Prostate gland (tissue), 2 donors: ENCODE data around the gene EDEM1. TPM values are rescaled to one million over a fixed set of nuclear protein-coding genes. Genes with fewer than 3 reads are reported as not detected.

Experiments
- DNase-seq: peaks from one replicate; pipeline ENCODE4 v3.0.0-alpha.2; 2019; ENCODE audit warnings: low spot score
- H3K27ac ChIP-seq, 2 donors: fragments of 200-600 bp; sonication (generic); 2 replicates each; pipeline ENCODE4 v1.5.1; 2017 to 2019
- H3K27me3 ChIP-seq: fragments of 200-600 bp; sonication (generic); replicated peaks from 2 replicates; pipeline ENCODE4 v1.5.1; 2019; ENCODE audit not compliant: insufficient read depth
- H3K36me3 ChIP-seq, 2 donors: fragments of 200-600 bp; sonication (generic); 1 replicate in 1 of 2; 2 replicates in 1 of 2; pipeline versions ENCODE4 v1.5.1 to v1.8.1; 2017 to 2019
- H3K4me1 ChIP-seq: fragments of 200-600 bp; sonication (generic); replicated peaks from 2 replicates; pipeline ENCODE4 v1.5.1; 2019
- H3K4me3 ChIP-seq, 2 donors: fragments of 200-600 bp; sonication (generic); 2 replicates each; pipeline ENCODE4 v1.5.1; 2017 to 2019
- H3K9me3 ChIP-seq: fragments of 200-600 bp; sonication (generic); 2 replicates; pipeline ENCODE4 v1.5.1; 2017
- POLR2A ChIP-seq: fragments of 450-650 bp; IDR thresholded peaks from one replicate; pipeline ENCODE4 v1.6.1; 2016; ENCODE audit warnings: antibody characterized with exemption, mild to moderate bottlenecking
- POLR2AphosphoS5 ChIP-seq: sonication (generic); formaldehyde crosslinking; IDR thresholded peaks from one replicate; pipeline ENCODE4 v1.6.1; 2017; ENCODE audit warnings: antibody characterized with exemption
- WGBS: methylation state at CpG from one replicate; pipeline ENCODE4 v1.1.5; 2018; 5-methylcytosine and 5-hydroxymethylcytosine counted together
- intact Hi-C: fragments of 100-400 bp; cut with DNase I; formaldehyde crosslinking; loops from one replicate; pipeline ENCODE4 v1.14.2; 2022
- total RNA-seq, 2 donors: library from RNA; depleted of rRNA; stranded (reverse); fragments of >200 nt; gene quantifications; one replicate each; pipeline ENCODE4 v1.1.0, GENCODE V29; 2016
- TF ChIP-seq, protein P1 (sequence below), 4 experiments: fragments of 200-600 bp in 2 of 4; fragments of 450-650 bp in 2 of 4; sonication (generic) in 2 of 4; IDR thresholded peaks; 1 replicate in 3 of 4; 2 replicates in 1 of 4; pipeline ENCODE4 v1.5.1; 2016 to 2019; ENCODE audit warnings: antibody characterized with exemption in 4 of 4, mild to moderate bottlenecking in 2 of 4, moderate library complexity in 2 of 4

EDEM1 gene
- total RNA-seq, 2 donors from 2014 or later = 40.5 to 63.1 TPM

DNA sequence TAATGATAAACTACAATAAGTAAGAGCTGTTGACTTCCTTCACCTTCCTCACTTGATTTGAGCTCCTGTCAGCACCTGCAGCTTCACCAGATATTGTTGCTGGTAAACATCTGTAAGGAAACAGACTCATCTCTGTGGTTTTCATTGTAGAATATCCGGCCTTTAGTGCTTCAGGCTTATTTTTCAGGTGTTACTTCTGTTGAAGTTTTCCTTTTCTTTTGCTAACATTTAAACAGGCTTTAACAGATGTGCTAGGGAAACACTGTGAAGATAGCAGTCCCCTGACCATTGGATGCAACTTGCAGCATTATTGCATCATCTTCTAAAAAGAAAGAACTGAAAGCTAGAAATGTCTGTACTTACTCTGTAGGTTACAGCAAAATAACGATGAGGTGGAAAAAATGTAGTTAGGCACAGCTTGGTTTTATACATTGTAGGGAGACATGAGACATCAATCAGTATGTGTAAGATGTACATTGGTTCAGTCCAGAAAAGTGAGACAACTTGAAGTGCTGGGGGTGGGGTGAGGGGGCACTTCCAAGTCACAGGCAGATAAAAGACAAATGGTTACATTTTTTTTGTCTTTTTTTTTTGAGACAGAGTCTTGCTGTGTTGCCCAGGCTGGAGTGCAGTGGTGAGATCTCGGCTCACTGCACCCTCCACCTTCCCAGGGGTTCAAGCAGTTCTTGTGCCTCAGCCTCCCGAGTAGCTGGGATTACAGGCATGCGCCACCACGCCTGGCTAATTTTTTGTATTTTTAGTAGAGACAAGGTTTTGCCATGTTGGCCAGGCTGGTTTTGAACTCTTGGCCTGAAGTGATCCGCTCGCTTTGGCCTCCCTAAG is 10.2 kb downstream of the EDEM1 start:
- no peak overlapping the region for H3K27ac ChIP-seq
- TF ChIP-seq POLR2AphosphoS5 (no peak), POLR2A (no peak)
- TF ChIP-seq, protein P1, sequence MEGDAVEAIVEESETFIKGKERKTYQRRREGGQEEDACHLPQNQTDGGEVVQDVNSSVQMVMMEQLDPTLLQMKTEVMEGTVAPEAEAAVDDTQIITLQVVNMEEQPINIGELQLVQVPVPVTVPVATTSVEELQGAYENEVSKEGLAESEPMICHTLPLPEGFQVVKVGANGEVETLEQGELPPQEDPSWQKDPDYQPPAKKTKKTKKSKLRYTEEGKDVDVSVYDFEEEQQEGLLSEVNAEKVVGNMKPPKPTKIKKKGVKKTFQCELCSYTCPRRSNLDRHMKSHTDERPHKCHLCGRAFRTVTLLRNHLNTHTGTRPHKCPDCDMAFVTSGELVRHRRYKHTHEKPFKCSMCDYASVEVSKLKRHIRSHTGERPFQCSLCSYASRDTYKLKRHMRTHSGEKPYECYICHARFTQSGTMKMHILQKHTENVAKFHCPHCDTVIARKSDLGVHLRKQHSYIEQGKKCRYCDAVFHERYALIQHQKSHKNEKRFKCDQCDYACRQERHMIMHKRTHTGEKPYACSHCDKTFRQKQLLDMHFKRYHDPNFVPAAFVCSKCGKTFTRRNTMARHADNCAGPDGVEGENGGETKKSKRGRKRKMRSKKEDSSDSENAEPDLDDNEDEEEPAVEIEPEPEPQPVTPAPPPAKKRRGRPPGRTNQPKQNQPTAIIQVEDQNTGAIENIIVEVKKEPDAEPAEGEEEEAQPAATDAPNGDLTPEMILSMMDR (IDR thresholded peaks at IDR 0.05) = no peak
- H3K4me3 ChIP-seq = no peak overlapping the region
- no peak for DNase-seq
- no peaks in the 10 kb centered on the region for H3K27me3 ChIP-seq
- no peaks in the 10 kb centered on the region for H3K36me3 ChIP-seq
- 93% methylated on average over 8 of the region's 8 CpGs for WGBS
- no peaks in the 10 kb centered on the region for H3K4me1 ChIP-seq
- no peaks in the 10 kb centered on the region for H3K9me3 ChIP-seq
- intact Hi-C loops = no loop called here

DNA sequence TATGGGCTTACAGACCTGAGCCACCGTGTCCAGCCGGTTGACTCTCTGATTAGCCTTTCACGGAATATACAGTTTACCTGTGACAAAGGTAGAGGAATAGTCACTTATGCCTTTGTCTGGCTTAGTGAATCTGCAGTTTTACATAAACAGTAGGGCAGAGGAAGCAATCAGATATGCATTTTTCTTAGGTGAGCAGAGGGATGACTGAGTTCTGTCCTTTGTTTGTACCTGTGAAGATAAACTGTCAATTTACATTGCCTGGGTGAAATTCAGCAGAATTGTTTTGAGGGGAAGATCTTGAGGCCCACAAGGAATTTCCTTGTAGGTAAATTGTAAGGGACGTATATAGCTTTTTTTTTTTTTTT is 10.8 kb downstream of the EDEM1 start:
- TF ChIP-seq, protein P1 (IDR thresholded peaks at IDR 0.05) = no peak
- TF ChIP-seq POLR2A (no peak), POLR2AphosphoS5 (no peak)
- Histone ChIP-seq H3K4me3 (no peak overlapping the region), H3K4me1 (no peaks in the 10 kb centered on the region), H3K27me3 (no peaks in the 10 kb centered on the region), H3K36me3 (no peaks in the 10 kb centered on the region), H3K9me3 (no peaks in the 10 kb centered on the region), H3K27ac (no peak overlapping the region)
- WGBS = 92% methylated on average over 4 of the region's 4 CpGs
- no peak for DNase-seq
- intact Hi-C loops = no loop called here

DNA sequence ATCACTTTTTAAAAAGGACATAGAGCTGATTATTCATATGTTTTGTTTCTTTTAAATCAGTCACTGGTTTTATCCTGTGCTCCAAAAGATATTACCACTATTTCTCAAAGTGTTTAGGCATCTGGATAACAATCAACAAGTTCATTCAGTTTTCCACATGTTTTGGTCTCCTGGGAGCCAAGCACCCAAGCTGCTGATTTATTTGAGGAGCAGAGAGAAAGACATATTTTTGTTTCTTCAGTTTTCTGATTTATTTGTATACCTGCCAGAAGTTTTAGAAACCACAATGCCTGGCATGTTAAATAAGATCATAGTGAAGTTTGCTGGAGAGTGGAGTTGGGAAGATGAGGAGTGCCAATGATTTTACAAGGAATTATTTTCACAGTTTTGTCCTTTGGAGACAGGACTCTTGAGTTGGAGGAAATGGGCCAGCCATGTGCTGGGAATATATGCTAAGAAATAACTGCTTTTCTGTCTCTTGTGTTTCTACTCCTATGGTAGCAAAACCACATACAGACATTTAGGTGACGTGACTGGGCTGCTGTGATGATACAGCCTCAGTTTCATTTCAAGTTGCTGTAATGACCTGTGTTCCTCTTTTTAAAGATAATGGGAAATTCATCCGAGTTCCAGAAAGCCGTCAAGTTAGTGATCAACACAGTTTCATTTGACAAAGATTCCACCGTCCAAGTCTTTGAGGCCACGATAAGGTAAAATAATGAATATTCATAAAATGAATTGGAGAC is 11.7 kb downstream of the EDEM1 start:
- no peaks in the 10 kb centered on the region for H3K27me3 ChIP-seq
- H3K4me3 ChIP-seq = no peak overlapping the region
- no peak for DNase-seq
- TF ChIP-seq, protein P1 (IDR thresholded peaks at IDR 0.05) = no peak
- no peak overlapping the region for H3K27ac ChIP-seq
- no peaks in the 10 kb centered on the region for H3K36me3 ChIP-seq
- intact Hi-C loops = no loop called here
- no peaks in the 10 kb centered on the region for H3K9me3 ChIP-seq
- H3K4me1 ChIP-seq = no peaks in the 10 kb centered on the region
- WGBS = 73% methylated on average over 5 of the region's 5 CpGs

DNA sequence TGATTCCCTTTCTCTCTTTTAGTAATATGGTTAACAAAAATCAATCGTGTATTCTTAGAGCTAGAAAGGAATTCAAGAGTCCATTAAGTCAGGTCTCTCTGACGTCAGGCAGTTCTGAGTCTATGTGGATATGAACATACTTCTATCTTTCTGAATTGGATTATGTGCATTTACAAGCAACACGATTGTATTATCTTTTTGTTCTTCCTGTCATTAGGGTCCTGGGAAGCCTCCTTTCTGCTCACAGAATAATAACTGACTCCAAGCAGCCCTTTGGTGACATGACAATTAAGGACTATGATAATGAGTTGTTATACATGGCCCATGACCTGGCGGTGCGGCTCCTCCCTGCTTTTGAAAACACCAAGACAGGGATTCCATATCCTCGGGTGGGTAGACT is 14.0 kb downstream of the EDEM1 start:
- H3K4me1 ChIP-seq = no peaks in the 10 kb centered on the region
- H3K36me3 ChIP-seq = peaks cover 0 to 4% of the 10 kb centered on the region in 2 donors
- intact Hi-C loops = no loop called here
- no peaks in the 10 kb centered on the region for H3K27me3 ChIP-seq
- TF ChIP-seq POLR2A (no peak), POLR2AphosphoS5 (no peak)
- WGBS = 86% methylated on average over 6 of the region's 6 CpGs
- H3K27ac ChIP-seq = no peak overlapping the region
- DNase-seq = no peak
- no peaks in the 10 kb centered on the region for H3K9me3 ChIP-seq
- H3K4me3 ChIP-seq = no peak overlapping the region

DNA sequence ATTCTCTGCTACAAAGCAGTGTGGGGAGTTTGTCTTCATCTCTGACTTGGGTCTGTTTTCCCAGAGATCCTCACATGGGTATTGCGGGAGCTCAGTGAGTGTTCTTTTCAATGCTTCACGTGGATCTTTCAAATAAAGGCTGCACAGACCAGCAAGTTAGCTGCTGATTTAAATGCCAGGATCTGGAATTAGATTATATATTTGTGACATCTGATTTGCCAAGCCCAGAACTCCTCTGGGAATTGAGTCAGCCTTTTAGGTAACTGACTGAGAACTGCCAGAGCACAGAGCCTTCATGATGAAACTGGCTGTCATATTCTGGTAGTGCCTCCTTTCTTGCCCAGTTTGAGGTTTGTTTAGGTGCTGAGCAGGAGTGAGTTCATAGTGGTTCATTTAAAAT is 14.7 kb downstream of the EDEM1 start:
- intact Hi-C loops = no loop called here
- 90% methylated on average over 2 of the region's 2 CpGs for WGBS
- TF ChIP-seq, protein P1 (IDR thresholded peaks at IDR 0.05) = no peak
- TF ChIP-seq POLR2A (no peak), POLR2AphosphoS5 (no peak)
- no peaks in the 10 kb centered on the region for H3K27me3 ChIP-seq
- no peak overlapping the region for H3K27ac ChIP-seq
- H3K4me3 ChIP-seq = no peak overlapping the region
- H3K36me3 ChIP-seq = peaks cover 0 to 4% of the 10 kb centered on the region in 2 donors
- H3K9me3 ChIP-seq = no peaks in the 10 kb centered on the region
- no peaks in the 10 kb centered on the region for H3K4me1 ChIP-seq
- DNase-seq = no peak
